PFSK-1 (cell line): Measurements from ENCODE around the gene JAK1.

Experiments
- FOXP2 ChIP-seq: optimal IDR thresholded peaks from 2 replicates; pipeline ENCODE3; 2011; ENCODE audit warnings: borderline replicate concordance, control low read depth, inconsistent platforms; ENCODE audit not compliant: insufficient read depth; ENCODE audit errors: extremely low read length, extremely low read depth
- POLR2AphosphoS5 ChIP-seq: IDR thresholded peaks from 2 replicates; pipeline ENCODE4 v1.6.1; 2012; ENCODE audit warnings: low read depth, mild to moderate bottlenecking, control low read depth, low read length, moderate library complexity
- REST ChIP-seq, 2 experiments: IDR thresholded peaks; 2 replicates each; pipeline versions ENCODE4 v1.6.1 to v1.8.0; 2011 to 2012; ENCODE audit warnings: low read depth in 2 of 2, low read length in 2 of 2, control low read depth in 1 of 2, inconsistent platforms in 1 of 2, mild to moderate bottlenecking in 1 of 2, moderate library complexity in 1 of 2; ENCODE audit not compliant: insufficient read depth in 1 of 2
- SIN3A ChIP-seq: IDR thresholded peaks from 2 replicates; pipeline ENCODE4 v1.6.1; 2012; ENCODE audit warnings: mild to moderate bottlenecking, low read length, moderate library complexity, borderline replicate concordance; ENCODE audit not compliant: insufficient read depth
- TAF1 ChIP-seq: IDR thresholded peaks from 2 replicates; pipeline ENCODE4 v1.6.1; 2012; ENCODE audit warnings: low read length, control low read depth, borderline replicate concordance; ENCODE audit not compliant: insufficient read depth

The JAK1 gene

GRCh38 chr1:64962441-64962840, 3.9 kb downstream of the JAK1 start:
- no peak for TF ChIP-seq REST (IDR thresholded peaks at IDR 0.05; ENCODE audit: insufficient read depth in 1 of 2, low read depth in 2 of 2, low read length in 2 of 2)

- no peak for TF ChIP-seq POLR2AphosphoS5
- TF ChIP-seq SIN3A = no peak
- no peak for TF ChIP-seq FOXP2
- TF ChIP-seq REST (IDR thresholded peaks at IDR 0.05; ENCODE audit: insufficient read depth in 1 of 2, low read depth in 2 of 2, low read length in 2 of 2) = no peak
- no peak for TF ChIP-seq TAF1
Measured at GRCh38 chr1:64961923-64962322, 4.4 kb downstream of the JAK1 start.

GRCh38 chr1:64960731-64961130, 5.6 kb downstream of the JAK1 start:
- TF ChIP-seq TAF1 = no peak

GRCh38 chr1:64959986-64960385, 6.4 kb downstream of the JAK1 start:
- no peak for TF ChIP-seq POLR2AphosphoS5
- TF ChIP-seq SIN3A = no peak
- no peak for TF ChIP-seq TAF1
- TF ChIP-seq FOXP2 = no peak
- no peak for TF ChIP-seq REST (IDR thresholded peaks at IDR 0.05; ENCODE audit: insufficient read depth in 1 of 2, low read depth in 2 of 2, low read length in 2 of 2)

GRCh38 chr1:64956733-64957441, 9.5 kb downstream of the JAK1 start:
- TF ChIP-seq SIN3A = no peak
- TF ChIP-seq POLR2AphosphoS5 = no peak
- no peak for TF ChIP-seq TAF1
- TF ChIP-seq REST (IDR thresholded peaks at IDR 0.05; ENCODE audit: insufficient read depth in 1 of 2, low read depth in 2 of 2, low read length in 2 of 2) = no peak
- no peak for TF ChIP-seq FOXP2
